H1 (cell line): ENCODE measurements around the gene GRK5. TPM values are rescaled to one million over a fixed set of nuclear protein-coding genes. Genes with fewer than 3 reads are reported as not detected.

Source experiments
- ATF3 ChIP-seq: IDR thresholded peaks from 2 replicates; pipeline ENCODE4 v1.6.1; 2011; ENCODE audit warnings: low read depth, mild to moderate bottlenecking, low read length; ENCODE audit not compliant: insufficient read depth
- BCL11A ChIP-seq, 2 experiments: IDR thresholded peaks; one replicate each; pipeline ENCODE4 v1.6.1; 2011; ENCODE audit warnings: low read depth in 2 of 2, low read length in 2 of 2, mild to moderate bottlenecking in 2 of 2
- KDM5A ChIP-seq: fragments of 200-600 bp; IDR thresholded peaks from 2 replicates; pipeline ENCODE4 v1.7.1; 2012; ENCODE audit warnings: mild to moderate bottlenecking, low read length, inconsistent platforms, mixed read lengths
- PHF8 ChIP-seq: fragments of 200-600 bp; sonication (generic); conservative IDR thresholded peaks from 2 replicates; pipeline ENCODE4 v1.7.1; 2012; ENCODE audit warnings: low read depth, mild to moderate bottlenecking, inconsistent platforms, low read length, moderate library complexity
- SAP30 ChIP-seq: fragments of 300-600 bp; sonication (generic); IDR thresholded peaks from 2 replicates; pipeline ENCODE4 v1.7.1; 2012; ENCODE audit warnings: low read length, moderate library complexity, mild to moderate bottlenecking, inconsistent platforms; ENCODE audit not compliant: insufficient read depth, insufficient replicate concordance
- TAF1 ChIP-seq: IDR thresholded peaks from 2 replicates; pipeline ENCODE4 v1.6.1; 2011; ENCODE audit warnings: mild to moderate bottlenecking, low read depth, low read length
- polyA plus RNA-seq, 7 experiments: library from polyadenylated mRNA; depleted of rRNA in 3 of 7; stranded (reverse) in 5 of 7; unstranded in 2 of 7; fragments of >200 nt in 5 of 7; fragments of 200-250 nt in 2 of 7; gene quantifications; 1 replicate in 5 of 7; 2 replicates in 1 of 7; 4 replicates in 1 of 7; pipeline versions ENCODE4 v1.2.1 to v1.2.3, GENCODE V29; 2011 to 2013; ENCODE audit warnings: missing spikeins in 2 of 7, mixed read lengths in 2 of 7
- total RNA-seq: library from RNA; stranded (reverse); fragmentation: NEBNext Ultra II Directional; extraction: Animal tissue kit (Norgen Biotek cat#: 25700); gene quantifications from 2 replicates; pipeline ENCODE4 v1.2.1, GENCODE V29; 2021
- TF ChIP-seq, protein P1 (sequence below): fragments of 300-600 bp; sonication (generic); IDR thresholded peaks from 2 replicates; pipeline ENCODE4 v1.7.1; 2012; ENCODE audit warnings: low read length, moderate library complexity, mild to moderate bottlenecking, inconsistent platforms; ENCODE audit not compliant: insufficient replicate concordance
- TF ChIP-seq, protein P2 (sequence below), 3 experiments: IDR thresholded peaks; 1 replicate in 2 of 3; 2 replicates in 1 of 3; pipeline versions ENCODE4 v1.5.1 to v1.6.1; 2011; ENCODE audit warnings: low read length in 3 of 3, mild to moderate bottlenecking in 3 of 3, inconsistent platforms in 2 of 3, low read depth in 1 of 3, moderate library complexity in 1 of 3; ENCODE audit not compliant: insufficient read depth in 1 of 3; ENCODE audit errors: control extremely low read depth in 1 of 3

Gene GRK5
- total and polyA plus RNA-seq, 2 of the 8 experiments (the other 6 are each of a cell fraction or from before 2014, with no cell fraction given), result 0.54 to 2.5 TPM

GRCh38 chr10:119191881-119192280, 15.5 kb upstream of the GRK5 start (continued):
- TF ChIP-seq, protein P1, sequence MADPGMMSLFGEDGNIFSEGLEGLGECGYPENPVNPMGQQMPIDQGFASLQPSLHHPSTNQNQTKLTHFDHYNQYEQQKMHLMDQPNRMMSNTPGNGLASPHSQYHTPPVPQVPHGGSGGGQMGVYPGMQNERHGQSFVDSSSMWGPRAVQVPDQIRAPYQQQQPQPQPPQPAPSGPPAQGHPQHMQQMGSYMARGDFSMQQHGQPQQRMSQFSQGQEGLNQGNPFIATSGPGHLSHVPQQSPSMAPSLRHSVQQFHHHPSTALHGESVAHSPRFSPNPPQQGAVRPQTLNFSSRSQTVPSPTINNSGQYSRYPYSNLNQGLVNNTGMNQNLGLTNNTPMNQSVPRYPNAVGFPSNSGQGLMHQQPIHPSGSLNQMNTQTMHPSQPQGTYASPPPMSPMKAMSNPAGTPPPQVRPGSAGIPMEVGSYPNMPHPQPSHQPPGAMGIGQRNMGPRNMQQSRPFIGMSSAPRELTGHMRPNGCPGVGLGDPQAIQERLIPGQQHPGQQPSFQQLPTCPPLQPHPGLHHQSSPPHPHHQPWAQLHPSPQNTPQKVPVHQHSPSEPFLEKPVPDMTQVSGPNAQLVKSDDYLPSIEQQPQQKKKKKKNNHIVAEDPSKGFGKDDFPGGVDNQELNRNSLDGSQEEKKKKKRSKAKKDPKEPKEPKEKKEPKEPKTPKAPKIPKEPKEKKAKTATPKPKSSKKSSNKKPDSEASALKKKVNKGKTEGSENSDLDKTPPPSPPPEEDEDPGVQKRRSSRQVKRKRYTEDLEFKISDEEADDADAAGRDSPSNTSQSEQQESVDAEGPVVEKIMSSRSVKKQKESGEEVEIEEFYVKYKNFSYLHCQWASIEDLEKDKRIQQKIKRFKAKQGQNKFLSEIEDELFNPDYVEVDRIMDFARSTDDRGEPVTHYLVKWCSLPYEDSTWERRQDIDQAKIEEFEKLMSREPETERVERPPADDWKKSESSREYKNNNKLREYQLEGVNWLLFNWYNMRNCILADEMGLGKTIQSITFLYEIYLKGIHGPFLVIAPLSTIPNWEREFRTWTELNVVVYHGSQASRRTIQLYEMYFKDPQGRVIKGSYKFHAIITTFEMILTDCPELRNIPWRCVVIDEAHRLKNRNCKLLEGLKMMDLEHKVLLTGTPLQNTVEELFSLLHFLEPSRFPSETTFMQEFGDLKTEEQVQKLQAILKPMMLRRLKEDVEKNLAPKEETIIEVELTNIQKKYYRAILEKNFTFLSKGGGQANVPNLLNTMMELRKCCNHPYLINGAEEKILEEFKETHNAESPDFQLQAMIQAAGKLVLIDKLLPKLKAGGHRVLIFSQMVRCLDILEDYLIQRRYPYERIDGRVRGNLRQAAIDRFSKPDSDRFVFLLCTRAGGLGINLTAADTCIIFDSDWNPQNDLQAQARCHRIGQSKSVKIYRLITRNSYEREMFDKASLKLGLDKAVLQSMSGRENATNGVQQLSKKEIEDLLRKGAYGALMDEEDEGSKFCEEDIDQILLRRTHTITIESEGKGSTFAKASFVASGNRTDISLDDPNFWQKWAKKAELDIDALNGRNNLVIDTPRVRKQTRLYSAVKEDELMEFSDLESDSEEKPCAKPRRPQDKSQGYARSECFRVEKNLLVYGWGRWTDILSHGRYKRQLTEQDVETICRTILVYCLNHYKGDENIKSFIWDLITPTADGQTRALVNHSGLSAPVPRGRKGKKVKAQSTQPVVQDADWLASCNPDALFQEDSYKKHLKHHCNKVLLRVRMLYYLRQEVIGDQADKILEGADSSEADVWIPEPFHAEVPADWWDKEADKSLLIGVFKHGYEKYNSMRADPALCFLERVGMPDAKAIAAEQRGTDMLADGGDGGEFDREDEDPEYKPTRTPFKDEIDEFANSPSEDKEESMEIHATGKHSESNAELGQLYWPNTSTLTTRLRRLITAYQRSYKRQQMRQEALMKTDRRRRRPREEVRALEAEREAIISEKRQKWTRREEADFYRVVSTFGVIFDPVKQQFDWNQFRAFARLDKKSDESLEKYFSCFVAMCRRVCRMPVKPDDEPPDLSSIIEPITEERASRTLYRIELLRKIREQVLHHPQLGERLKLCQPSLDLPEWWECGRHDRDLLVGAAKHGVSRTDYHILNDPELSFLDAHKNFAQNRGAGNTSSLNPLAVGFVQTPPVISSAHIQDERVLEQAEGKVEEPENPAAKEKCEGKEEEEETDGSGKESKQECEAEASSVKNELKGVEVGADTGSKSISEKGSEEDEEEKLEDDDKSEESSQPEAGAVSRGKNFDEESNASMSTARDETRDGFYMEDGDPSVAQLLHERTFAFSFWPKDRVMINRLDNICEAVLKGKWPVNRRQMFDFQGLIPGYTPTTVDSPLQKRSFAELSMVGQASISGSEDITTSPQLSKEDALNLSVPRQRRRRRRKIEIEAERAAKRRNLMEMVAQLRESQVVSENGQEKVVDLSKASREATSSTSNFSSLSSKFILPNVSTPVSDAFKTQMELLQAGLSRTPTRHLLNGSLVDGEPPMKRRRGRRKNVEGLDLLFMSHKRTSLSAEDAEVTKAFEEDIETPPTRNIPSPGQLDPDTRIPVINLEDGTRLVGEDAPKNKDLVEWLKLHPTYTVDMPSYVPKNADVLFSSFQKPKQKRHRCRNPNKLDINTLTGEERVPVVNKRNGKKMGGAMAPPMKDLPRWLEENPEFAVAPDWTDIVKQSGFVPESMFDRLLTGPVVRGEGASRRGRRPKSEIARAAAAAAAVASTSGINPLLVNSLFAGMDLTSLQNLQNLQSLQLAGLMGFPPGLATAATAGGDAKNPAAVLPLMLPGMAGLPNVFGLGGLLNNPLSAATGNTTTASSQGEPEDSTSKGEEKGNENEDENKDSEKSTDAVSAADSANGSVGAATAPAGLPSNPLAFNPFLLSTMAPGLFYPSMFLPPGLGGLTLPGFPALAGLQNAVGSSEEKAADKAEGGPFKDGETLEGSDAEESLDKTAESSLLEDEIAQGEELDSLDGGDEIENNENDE, result no peak
- no peak for TF ChIP-seq BCL11A (IDR thresholded peaks at IDR 0.05; ENCODE audit: low read depth in 2 of 2, low read length in 2 of 2)
- TF ChIP-seq, protein P2, sequence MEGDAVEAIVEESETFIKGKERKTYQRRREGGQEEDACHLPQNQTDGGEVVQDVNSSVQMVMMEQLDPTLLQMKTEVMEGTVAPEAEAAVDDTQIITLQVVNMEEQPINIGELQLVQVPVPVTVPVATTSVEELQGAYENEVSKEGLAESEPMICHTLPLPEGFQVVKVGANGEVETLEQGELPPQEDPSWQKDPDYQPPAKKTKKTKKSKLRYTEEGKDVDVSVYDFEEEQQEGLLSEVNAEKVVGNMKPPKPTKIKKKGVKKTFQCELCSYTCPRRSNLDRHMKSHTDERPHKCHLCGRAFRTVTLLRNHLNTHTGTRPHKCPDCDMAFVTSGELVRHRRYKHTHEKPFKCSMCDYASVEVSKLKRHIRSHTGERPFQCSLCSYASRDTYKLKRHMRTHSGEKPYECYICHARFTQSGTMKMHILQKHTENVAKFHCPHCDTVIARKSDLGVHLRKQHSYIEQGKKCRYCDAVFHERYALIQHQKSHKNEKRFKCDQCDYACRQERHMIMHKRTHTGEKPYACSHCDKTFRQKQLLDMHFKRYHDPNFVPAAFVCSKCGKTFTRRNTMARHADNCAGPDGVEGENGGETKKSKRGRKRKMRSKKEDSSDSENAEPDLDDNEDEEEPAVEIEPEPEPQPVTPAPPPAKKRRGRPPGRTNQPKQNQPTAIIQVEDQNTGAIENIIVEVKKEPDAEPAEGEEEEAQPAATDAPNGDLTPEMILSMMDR (IDR thresholded peaks at IDR 0.05; ENCODE audit: control extremely low read depth in 1 of 3, insufficient read depth in 1 of 3, low read depth in 1 of 3, low read length in 3 of 3), result no peak
- TF ChIP-seq KDM5A, result no peak
- TF ChIP-seq SAP30, result no peak
- TF ChIP-seq ATF3, result no peak
- no peak for TF ChIP-seq PHF8
- no peak for TF ChIP-seq TAF1
